OCI-LY1 (cell line): ENCODE measurements around the gene PPHLN1.

Source experiments
- EZH2 ChIP-seq: fragments of 200-600 bp; sonication (generic), shearing (Covaris generic); IDR thresholded peaks from 2 replicates; pipeline ENCODE4 v1.8.0; 2017; ENCODE audit warnings: borderline replicate concordance, mixed run types, mild to moderate bottlenecking, antibody characterized with exemption, low read length, moderate library complexity, mixed read lengths
- TF ChIP-seq, protein P1 (sequence below): fragments of 200-600 bp; sonication (generic), shearing (Covaris generic); IDR thresholded peaks from 2 replicates; pipeline ENCODE4 v1.5.1; 2017; ENCODE audit warnings: mild to moderate bottlenecking, antibody characterized with exemption, low read length, moderate library complexity, mixed read lengths

GRCh38 chr12:42490261-42490842, 164.4 kb downstream of the PPHLN1 start:
- TF ChIP-seq, protein P1, sequence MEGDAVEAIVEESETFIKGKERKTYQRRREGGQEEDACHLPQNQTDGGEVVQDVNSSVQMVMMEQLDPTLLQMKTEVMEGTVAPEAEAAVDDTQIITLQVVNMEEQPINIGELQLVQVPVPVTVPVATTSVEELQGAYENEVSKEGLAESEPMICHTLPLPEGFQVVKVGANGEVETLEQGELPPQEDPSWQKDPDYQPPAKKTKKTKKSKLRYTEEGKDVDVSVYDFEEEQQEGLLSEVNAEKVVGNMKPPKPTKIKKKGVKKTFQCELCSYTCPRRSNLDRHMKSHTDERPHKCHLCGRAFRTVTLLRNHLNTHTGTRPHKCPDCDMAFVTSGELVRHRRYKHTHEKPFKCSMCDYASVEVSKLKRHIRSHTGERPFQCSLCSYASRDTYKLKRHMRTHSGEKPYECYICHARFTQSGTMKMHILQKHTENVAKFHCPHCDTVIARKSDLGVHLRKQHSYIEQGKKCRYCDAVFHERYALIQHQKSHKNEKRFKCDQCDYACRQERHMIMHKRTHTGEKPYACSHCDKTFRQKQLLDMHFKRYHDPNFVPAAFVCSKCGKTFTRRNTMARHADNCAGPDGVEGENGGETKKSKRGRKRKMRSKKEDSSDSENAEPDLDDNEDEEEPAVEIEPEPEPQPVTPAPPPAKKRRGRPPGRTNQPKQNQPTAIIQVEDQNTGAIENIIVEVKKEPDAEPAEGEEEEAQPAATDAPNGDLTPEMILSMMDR, result no peak
- TF ChIP-seq EZH2, result no peak
